Stimulated activated effector memory CD8-positive, alpha-beta T cell treated with anti-CD3 and anti-CD28 coated beads, Interleukin-12 subunit alpha, Interleukin-12 subunit beta, amount 100 ng/mL, for 72 hours (primary cell): ENCODE results near the gene ZNF552.
"Not testable (repeated sequence)": the region's sequence is repeated elsewhere in the genome, so short reads cannot be mapped to it uniquely, and the experiment has no call there.

Source experiments
- ATAC-seq: fragments of 150-1000 bp; cut with Tn5 transposase; 2 replicates; pipeline ENCODE4 v1.10.0; 2021
- DNase-seq, 2 donors: peaks; one replicate each; pipeline ENCODE4 v3.0.0; 2021 to 2022; ENCODE audit warnings: low spot score in 2 of 2
- H3K27ac Mint-ChIP-seq: one replicate; pipeline ENCODE4 v1.8.0; 2022; ENCODE audit warnings: mild to moderate bottlenecking, mixed read lengths
- H3K36me3 Mint-ChIP-seq: one replicate; pipeline ENCODE4 v1.8.0; 2022; ENCODE audit warnings: mild to moderate bottlenecking, mixed read lengths
- H3K4me1 Mint-ChIP-seq: one replicate; pipeline ENCODE4 v1.8.0; 2022; ENCODE audit warnings: mixed read lengths
- H3K4me3 Mint-ChIP-seq: one replicate; pipeline ENCODE4 v1.8.0; 2022; ENCODE audit warnings: mild to moderate bottlenecking, mixed read lengths
- H3K9me3 Mint-ChIP-seq: one replicate; pipeline ENCODE4 v1.8.0; 2022; ENCODE audit warnings: mixed read lengths

The ZNF552 gene

DNA sequence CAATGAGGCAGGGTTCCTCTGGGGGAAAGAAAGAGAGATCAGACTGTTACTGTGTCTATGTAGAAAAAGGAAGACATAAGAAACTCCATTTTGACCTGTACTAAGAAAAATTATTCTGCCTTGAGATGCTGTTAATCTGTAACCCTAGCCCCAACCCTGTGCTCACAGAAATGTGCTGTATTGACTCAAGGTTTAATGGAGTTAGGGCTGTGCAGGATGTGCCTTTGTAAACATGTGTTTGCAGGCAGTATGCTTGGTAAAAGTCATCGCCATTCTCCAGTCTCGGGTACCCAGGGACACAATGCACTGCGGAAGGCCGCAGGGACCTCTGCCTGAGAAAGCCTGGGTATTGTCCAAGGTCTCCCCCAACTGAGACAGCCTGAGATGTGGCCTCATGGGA is 8.9 kb upstream of the ZNF552 start:
- DNase-seq, H3K9me3 Mint-ChIP-seq, H3K4me3 Mint-ChIP-seq, ATAC-seq: not testable (repeated sequence)
- peaks cover 74% of the 10 kb centered on the region for H3K36me3 Mint-ChIP-seq
- H3K27ac Mint-ChIP-seq, result peak overlapping the region; percentile 32
- peaks cover 49% of the 10 kb centered on the region for H3K4me1 Mint-ChIP-seq

DNA sequence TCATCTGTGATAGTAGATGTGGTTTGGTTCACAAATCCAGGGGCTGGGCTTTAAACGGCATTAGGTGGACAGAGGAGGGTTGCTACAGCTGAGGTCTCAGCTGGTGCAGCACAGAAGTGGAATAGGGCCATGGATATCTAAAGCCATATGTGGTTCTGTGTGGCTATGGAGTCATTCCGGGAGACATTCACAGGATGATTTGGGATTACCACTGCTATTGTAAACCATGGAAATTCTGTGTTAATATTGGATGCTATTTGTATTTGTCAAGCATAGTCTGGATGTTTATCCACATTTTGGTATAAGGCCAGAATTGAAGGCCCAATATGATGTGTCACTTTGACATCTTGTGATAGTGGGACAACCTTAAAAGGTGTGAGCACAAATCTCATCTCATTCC is 8.4 kb upstream of the ZNF552 start:
- H3K9me3 Mint-ChIP-seq, ATAC-seq, H3K4me3 Mint-ChIP-seq, DNase-seq: not testable (repeated sequence)
- Mint-ChIP-seq H3K36me3 (peaks cover 71% of the 10 kb centered on the region), H3K4me1 (peaks cover 49% of the 10 kb centered on the region), H3K27ac (peak overlapping the region; percentile 32)

DNA sequence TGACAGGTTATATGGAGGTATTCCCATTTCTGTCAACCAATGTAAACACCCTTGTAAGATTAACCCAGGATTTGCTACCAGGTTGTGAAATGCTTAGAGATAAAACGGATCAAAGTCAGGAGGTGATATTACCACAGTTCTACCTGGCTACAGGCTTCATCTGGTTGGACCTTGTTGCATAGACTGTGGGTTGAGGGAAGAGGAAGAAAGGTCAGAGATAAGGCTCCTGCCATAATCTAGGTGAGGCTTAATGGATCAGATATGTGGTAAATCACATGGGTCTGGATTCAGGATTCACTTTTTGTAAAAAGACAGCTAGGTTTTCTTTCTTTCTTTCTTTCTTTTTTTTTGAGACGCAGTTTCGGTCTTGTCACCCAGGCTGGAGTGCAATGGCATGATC is 6.8 kb upstream of the ZNF552 start:
- not testable (repeated sequence) for ATAC-seq, H3K9me3 Mint-ChIP-seq, H3K27ac Mint-ChIP-seq, DNase-seq
- Mint-ChIP-seq H3K36me3 (peaks cover 61% of the 10 kb centered on the region), H3K4me1 (peaks cover 42% of the 10 kb centered on the region), H3K4me3 (peak overlapping the region; percentile 98)

DNA sequence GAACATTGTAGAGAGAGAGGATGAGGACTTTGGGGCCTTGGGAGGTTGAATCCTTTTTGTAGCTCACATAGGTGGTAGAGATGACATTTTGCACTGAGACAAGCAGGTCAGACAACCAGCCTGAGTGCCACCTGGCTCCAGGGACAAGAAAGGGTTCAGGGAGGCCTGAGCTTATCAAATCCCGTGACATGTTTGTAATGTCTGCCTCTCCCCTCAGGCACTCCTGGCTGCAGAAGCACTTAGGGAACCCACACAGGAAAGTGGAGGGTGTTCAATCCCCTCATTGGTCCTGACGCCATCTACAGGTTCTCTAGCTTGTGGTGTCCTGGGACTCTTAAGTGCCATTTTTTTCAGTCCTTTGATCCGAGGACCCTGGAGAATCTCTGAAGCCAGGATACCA is 6.4 kb upstream of the ZNF552 start:
- ATAC-seq, result not testable (repeated sequence)
- Mint-ChIP-seq H3K27ac (peak overlapping the region; percentile 99), H3K4me1 (peaks cover 45% of the 10 kb centered on the region)

DNA sequence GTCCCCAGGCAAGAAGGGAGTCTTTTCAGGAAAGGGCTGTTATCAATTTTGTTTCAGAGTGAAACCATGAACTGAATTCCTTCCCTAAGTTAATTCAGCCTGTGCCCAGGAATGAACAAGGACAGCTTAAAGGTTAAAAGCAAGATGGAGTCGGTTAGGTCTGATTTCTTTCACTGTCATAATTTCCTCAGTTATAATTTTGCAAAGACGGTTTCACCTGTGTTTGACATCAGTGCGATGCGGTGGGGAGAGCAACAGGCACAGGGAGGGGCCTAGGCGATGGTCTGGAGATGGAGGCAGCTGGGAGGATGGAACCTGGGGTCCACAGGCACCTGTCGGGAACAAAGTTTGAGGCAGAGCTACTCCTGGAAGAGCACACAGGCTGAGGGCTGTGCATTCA is 5.9 kb upstream of the ZNF552 start:
- ATAC-seq (no peak), DNase-seq (no peak)
- H3K27ac Mint-ChIP-seq, result peak overlapping the region; percentile 99
- peak overlapping the region; percentile 98 for H3K4me3 Mint-ChIP-seq
- no peaks in the 10 kb centered on the region for H3K9me3 Mint-ChIP-seq
- H3K36me3 Mint-ChIP-seq, result peaks cover 52% of the 10 kb centered on the region
- peaks cover 48% of the 10 kb centered on the region for H3K4me1 Mint-ChIP-seq

More for the DNA sequence above, 6.4 kb upstream of the ZNF552 start:
- H3K9me3 Mint-ChIP-seq, DNase-seq: not testable (repeated sequence)
- Mint-ChIP-seq H3K4me3 (peak overlapping the region; percentile 98), H3K36me3 (peaks cover 57% of the 10 kb centered on the region)

DNA sequence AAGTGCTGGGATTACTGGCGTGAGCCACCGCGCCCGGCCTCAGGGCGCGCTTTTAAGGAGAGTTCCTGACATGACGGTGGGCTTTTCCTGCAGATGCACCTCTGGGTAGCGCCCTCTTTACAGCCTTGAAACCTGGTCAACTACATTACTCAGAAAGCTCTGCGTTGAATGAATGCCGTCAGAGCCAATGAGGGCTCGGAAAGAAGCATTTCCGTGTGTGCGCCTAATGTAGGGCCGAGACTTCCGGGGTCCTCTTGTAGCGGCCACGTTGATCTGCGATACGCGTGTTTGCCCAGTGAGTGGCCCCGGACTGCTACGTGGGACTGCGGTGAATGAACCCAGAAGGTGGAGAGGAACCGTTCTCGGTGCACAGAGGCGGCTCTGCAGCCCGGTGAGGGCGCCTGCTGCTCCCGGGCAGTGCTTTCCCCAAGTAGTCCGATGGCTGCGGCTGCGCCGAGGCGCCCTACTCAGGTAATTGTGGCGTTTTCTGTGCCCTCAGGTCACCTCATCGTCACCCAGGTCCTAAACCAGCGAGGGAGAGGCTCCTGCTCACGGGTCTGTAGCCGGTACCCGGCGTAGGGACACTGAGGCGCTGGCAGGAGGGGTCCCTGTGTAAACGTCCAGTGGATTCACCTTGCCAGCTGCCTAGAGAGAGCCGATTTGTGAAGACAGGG is 4.9 kb upstream of the ZNF552 start:
- DNase-seq (peak; percentile 54 to 84), ATAC-seq (peak; percentile 96)
- Mint-ChIP-seq H3K4me3 (peak overlapping the region; percentile 98), H3K36me3 (peaks cover 44% of the 10 kb centered on the region), H3K9me3 (no peaks in the 10 kb centered on the region), H3K27ac (peak overlapping the region; percentile 99), H3K4me1 (peaks cover 56% of the 10 kb centered on the region)

DNA sequence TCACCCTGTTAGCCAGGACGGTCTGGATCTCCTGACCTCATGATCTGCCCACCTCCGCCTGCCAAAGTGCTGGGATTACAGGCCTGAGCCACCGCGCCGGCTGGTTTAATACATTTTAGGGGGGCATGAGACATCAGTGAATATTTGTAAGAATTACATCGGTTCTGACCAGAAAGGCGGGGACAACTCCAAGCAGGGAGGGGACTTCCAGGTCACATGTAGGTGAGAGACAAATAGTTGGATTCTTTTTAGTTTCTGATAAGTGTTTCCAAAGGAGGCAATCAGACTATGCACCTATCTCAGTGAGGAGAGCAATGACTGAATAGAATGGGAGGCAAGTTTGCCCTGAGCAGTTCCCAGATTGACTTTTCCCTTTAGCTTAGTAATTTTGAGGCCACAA is 3.7 kb upstream of the ZNF552 start:
- Mint-ChIP-seq H3K27ac (no peak overlapping the region), H3K4me3 (peak overlapping the region; percentile 98), H3K4me1 (peaks cover 58% of the 10 kb centered on the region), H3K36me3 (peaks cover 52% of the 10 kb centered on the region), H3K9me3 (no peaks in the 10 kb centered on the region)
- ATAC-seq (no peak), DNase-seq (no peak)

DNA sequence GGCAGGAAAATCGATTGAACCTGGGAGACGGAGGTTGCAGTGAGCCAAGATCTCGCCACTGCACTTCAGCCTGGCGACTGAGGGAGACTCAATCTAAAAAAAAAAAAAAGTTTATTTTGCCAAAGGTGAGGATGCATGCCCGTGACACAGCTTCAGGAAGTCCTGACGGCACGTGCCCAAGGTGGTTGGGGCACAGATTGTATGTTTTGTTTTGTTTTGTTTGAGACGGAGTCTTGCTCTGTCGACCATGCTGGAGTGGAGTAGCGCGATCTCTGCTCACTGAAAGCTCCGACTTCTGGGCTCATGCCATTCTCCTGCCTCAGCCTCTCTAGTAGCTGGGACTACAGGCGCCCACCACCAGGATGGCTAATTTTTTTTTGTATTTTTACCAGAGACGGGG is 3.3 kb upstream of the ZNF552 start:
- no peaks in the 10 kb centered on the region for H3K9me3 Mint-ChIP-seq
- H3K36me3 Mint-ChIP-seq, result peaks cover 49% of the 10 kb centered on the region
- no peak overlapping the region for H3K27ac Mint-ChIP-seq
- H3K4me3 Mint-ChIP-seq, result peak overlapping the region; percentile 98
- DNase-seq (no peak), ATAC-seq (no peak)
- peaks cover 58% of the 10 kb centered on the region for H3K4me1 Mint-ChIP-seq

DNA sequence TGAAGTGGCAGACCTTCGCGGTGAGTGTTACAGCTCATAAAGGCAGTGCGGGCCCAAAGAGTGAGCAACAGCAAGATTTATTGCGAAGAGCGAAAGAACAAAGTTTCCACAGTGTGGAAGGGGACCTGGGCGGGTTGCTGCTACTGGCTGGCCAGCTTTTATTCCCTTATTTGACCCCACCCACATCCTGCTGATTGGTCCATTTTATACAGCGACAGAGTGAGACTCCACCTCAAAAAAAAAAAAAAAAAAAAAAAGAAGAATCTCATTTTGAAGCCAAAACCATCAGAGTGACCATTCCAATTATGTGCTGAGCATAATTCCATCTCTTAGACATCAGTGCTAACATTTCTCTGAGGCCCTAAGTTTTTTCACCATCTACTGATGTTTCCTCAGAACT is 1.9 kb upstream of the ZNF552 start:
- no peaks in the 10 kb centered on the region for H3K9me3 Mint-ChIP-seq
- DNase-seq (no peak), ATAC-seq (no peak)
- no peak overlapping the region for H3K27ac Mint-ChIP-seq
- peaks cover 60% of the 10 kb centered on the region for H3K4me1 Mint-ChIP-seq
- peaks cover 47% of the 10 kb centered on the region for H3K36me3 Mint-ChIP-seq
- H3K4me3 Mint-ChIP-seq, result no peak overlapping the region

DNA sequence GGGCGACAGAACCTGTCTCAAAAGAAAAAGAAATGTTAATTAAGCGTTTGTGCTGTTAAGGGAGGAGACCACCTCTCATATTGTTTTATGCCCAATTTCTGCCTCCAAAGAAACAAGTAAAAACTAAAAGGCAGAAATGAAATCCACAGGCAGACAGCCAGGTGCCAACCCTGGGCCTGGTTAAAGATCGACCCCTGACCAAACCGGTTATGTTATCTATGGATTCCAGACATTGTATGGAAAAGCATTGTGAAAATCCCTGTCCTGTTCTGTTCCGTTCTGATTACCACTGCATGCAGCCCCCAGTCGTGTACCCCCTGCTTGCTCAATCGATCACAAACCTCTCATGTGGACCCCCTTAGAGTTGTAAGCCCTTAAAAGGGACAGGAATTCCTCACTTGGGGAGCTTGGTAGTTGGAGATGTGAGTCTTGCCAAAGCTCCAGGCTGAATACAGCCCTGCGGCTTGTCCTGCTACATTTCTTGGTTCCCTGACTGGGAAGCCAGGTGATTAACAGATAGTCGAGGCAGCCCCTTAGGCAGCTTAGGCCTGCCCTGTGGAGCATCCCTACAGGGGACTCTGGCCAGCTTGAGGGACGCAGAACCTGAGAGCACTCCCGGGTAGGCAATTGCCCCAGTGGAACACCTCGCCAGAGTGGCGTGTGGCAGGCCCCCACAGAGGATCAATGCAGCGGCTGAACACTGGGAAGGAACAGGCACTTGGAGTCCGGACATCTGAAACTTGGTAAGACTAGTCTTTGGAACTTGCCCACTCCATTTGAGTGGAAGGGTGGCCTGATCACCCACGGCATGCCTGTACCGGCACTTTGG is 748 bp upstream of the ZNF552 start:
- Mint-ChIP-seq H3K4me3 (peak overlapping the region; percentile 97), H3K27ac (peak overlapping the region; percentile 94), H3K9me3 (no peaks in the 10 kb centered on the region), H3K36me3 (peaks cover 48% of the 10 kb centered on the region), H3K4me1 (peaks cover 52% of the 10 kb centered on the region)
- DNase-seq (no peak), ATAC-seq (no peak)

DNA sequence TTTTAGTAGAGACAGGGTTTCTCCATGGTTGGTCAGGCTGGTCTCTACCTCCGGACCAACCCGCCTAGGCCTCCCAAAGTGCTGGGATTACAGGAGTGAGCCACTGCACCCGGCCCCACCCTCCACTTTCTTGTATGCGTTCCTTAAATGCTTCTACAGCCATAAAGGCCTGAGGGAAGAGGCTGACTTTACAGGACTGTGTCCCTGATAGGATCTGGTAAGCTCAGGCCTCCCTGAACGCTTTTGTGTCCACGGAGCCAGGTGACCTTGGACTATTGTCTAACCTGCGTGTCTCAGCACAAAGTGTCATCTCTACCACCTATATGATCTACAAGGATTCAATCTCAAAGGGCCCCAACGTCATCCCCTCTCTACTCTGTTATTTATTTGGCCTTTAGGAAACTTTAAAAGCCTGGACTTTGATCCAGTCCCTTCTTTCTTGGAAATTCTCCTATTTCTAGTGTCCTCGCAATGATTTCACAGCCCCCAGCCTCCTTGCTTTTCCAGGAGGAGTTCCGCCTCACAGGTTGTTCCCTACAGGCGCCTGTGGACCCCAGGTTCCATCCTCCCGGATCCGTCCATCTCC is 701 bp downstream of the ZNF552 start:
- DNase-seq (no peak), ATAC-seq (no peak)
- Mint-ChIP-seq H3K9me3 (no peaks in the 10 kb centered on the region), H3K36me3 (peaks cover 48% of the 10 kb centered on the region), H3K4me3 (peak overlapping the region; percentile 97), H3K27ac (peak overlapping the region; percentile 94), H3K4me1 (peaks cover 42% of the 10 kb centered on the region)

DNA sequence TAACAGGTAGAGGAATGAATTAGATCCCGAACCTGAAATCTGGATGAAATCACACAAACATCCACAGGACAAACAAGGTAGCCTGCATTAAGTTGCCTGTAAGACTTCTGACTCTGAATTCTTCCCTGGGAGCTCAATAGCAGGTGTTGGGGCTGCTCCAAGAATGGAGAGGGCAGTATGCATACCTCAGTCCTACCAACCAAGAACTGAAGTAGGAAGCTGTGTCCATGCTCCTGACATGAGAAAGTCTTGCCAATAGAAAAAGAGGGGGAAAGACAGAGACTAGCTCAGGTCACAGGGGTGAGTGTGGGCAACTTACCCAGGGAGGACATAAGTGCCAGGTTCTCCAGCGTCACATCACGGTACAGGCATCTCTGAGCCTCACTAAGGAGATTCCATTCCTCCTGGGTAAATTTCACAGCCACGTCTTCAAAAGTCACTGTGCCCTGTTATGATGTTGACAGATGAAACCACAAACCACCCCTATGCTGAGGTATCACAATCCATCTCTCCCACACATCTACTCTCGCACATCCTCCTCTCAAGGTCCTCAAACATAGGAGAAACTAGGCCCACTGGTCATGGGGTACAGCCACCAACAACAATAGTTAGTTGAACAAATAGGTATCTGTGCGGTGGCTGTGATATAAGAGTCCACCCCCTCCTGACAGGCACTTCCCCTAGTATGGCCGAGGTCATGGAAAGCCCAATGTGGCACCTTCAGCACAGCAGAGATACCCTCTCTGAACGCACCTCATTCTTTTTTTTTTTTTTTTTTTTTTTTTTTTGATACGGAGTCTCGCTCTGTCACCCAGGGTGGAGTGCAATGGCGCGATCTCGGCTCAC is 1.5 kb downstream of the ZNF552 start:
- Mint-ChIP-seq H3K4me3 (peak overlapping the region; percentile 97), H3K4me1 (peaks cover 42% of the 10 kb centered on the region), H3K36me3 (peaks cover 54% of the 10 kb centered on the region), H3K27ac (peak overlapping the region; percentile 40)
- not testable (repeated sequence) for DNase-seq, H3K9me3 Mint-ChIP-seq
- peak; percentile 42 for ATAC-seq

DNA sequence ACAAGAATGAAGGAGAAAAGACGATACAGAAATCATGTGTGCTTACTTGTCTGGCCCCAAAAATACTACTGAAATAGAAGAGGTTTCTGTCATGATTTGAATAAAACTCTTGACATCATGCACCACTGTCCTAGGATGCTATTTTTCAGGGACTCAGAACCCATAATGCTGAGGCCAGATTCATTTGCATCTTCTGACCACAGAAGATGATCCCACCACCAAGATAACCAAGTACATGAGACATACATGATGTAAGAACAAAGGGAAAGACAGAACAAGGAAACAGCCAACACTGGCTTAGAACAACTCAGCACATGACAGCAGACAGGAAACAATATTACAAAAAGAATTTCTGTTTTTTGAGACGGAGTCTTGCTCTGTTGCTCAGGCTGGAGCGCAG is 2.5 kb downstream of the ZNF552 start:
- peaks cover 42% of the 10 kb centered on the region for H3K4me1 Mint-ChIP-seq
- peak overlapping the region; percentile 40 for H3K27ac Mint-ChIP-seq
- DNase-seq, result no peak
- ATAC-seq, result no peak
- H3K9me3 Mint-ChIP-seq, result no peaks in the 10 kb centered on the region
- peaks cover 63% of the 10 kb centered on the region for H3K36me3 Mint-ChIP-seq
- no peak overlapping the region for H3K4me3 Mint-ChIP-seq

DNA sequence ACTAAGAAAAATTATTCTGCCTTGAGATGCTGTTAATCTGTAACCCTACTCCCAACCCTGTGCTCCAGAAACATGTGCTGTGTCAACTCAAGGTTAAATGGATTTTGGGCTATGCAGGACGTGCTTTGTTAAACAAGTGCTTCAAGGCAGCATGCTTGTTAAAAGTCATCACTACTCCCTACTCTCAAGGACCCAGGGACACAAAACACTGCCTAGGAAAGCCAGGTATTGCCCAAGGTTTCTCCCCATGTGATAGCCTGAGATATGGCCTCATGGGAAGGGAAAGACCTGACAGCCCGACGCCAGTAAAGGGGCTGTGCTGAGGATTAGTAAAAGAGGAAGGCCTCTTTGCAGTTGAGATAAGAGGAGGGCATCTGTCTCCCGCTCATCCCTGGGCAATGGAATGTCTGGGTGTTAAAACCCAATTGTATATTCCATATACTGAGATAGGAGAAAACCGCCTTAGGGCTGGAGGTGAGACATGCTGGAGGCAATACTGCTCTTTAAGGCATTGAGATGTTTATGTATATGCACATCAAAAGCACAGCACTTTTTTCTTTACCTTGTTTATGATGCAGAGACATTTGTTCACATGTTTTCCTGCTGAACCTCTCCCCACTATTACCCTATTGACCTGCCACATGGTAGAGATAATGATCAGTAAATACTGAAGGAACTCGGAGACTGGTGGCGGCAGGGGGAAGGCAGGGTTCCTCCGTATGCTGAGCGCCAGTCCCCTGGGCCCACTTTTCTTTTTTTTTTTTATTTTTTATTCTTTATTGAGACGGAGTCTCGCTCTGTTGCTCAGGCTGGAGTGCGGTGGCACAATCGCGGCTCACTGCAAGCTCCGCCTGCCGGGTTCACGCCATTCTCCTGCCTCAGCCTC is 4.1 kb downstream of the ZNF552 start:
- Mint-ChIP-seq H3K36me3 (peaks cover 71% of the 10 kb centered on the region), H3K4me1 (peaks cover 36% of the 10 kb centered on the region)
- not testable (repeated sequence) for DNase-seq, H3K4me3 Mint-ChIP-seq, ATAC-seq, H3K27ac Mint-ChIP-seq, H3K9me3 Mint-ChIP-seq
